OCI-LY3 (cell line): ENCODE results near the gene DOCK7.

Source experiments
- CTCF ChIP-seq: fragments of 200-600, 300-600 bp; sonication (generic); IDR thresholded peaks from 2 replicates; pipeline ENCODE4 v1.5.1; 2014; ENCODE audit warnings: antibody characterized with exemption, low read length, low read depth
- EZH2phosphoT487 ChIP-seq: fragments of 200-600 bp; shearing (Covaris generic); IDR thresholded peaks from 2 replicates; pipeline ENCODE4 v1.6.1; 2018; ENCODE audit warnings: antibody characterized with exemption, mixed run types, low read depth

GRCh38 chr1:62508187-62508758 is 179.9 kb downstream of the DOCK7 start:
- TF ChIP-seq CTCF = peak; percentile 67
- no peak for TF ChIP-seq EZH2phosphoT487
